HL-60 (cell line): ENCODE results near the gene ACACA.

Source experiments
- DNase-seq, 2 experiments: peaks; one replicate each; pipeline ENCODE4 v3.0.0-alpha.2; 2010 to 2020; ENCODE audit warnings: low read depth in 1 of 2, low spot score in 1 of 2
- H3K27ac ChIP-seq: fragments of 250-450 bp; sonication (Bioruptor Pico); replicated peaks from 2 replicates; pipeline ENCODE4 v1.5.1; 2020; ENCODE audit warnings: mild to moderate bottlenecking, moderate library complexity
- H3K27me3 ChIP-seq: fragments of 250-450 bp; sonication (Bioruptor Pico); 2 replicates; pipeline ENCODE4 v1.5.1; 2021; ENCODE audit warnings: mild to moderate bottlenecking, moderate library complexity; ENCODE audit not compliant: insufficient read depth, poor library complexity, severe bottlenecking
- H3K4me3 ChIP-seq: replicated peaks from 2 replicates; pipeline ENCODE4 v1.5.1; 2011; ENCODE audit warnings: mild to moderate bottlenecking, control low read depth, low read length; ENCODE audit not compliant: insufficient read depth
- GABPA ChIP-seq: IDR thresholded peaks from 2 replicates; pipeline ENCODE4 v1.6.1; 2012; ENCODE audit warnings: low read depth
- POLR2AphosphoS5 ChIP-seq: IDR thresholded peaks from 2 replicates; pipeline ENCODE4 v1.6.1; 2012; ENCODE audit warnings: low read depth
- SPI1 ChIP-seq: IDR thresholded peaks from 2 replicates; pipeline ENCODE4 v1.6.1; 2012; ENCODE audit warnings: low read depth, mild to moderate bottlenecking, borderline replicate concordance
- TF ChIP-seq, protein P1 (sequence below): IDR thresholded peaks from one replicate; pipeline ENCODE4 v1.5.1; 2011; ENCODE audit warnings: low read length, control low read depth, inconsistent platforms; ENCODE audit not compliant: insufficient read depth
- TF ChIP-seq, protein P2 (sequence below): IDR thresholded peaks from 2 replicates; pipeline ENCODE4 v1.6.1; 2012; ENCODE audit warnings: low read depth; ENCODE audit not compliant: insufficient replicate concordance

Gene ACACA

DNA sequence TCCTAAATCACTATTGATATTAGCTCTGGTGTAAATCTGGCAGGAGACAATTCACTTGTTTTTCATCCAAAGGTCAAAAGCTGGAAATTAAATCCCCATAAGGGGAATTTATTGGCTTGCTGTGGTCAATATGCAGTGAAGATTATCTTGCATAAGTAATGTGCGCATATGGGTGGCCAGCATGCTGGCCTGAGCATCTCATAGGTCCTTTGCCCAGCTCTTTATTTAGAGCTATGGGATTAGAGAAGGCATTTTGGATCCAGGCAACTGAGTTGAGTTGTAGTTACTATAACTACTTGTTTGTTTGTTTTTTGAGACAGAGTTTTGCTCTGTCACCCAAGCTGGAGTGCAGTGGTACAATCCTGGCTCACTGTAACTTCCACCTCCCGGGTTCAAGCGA lies 347.1 kb downstream of the ACACA start:
- Histone ChIP-seq H3K4me3 (no peak overlapping the region), H3K27me3 (no peaks in the 10 kb centered on the region), H3K27ac (no peak overlapping the region)
- DNase-seq = no peak
- TF ChIP-seq, protein P1, sequence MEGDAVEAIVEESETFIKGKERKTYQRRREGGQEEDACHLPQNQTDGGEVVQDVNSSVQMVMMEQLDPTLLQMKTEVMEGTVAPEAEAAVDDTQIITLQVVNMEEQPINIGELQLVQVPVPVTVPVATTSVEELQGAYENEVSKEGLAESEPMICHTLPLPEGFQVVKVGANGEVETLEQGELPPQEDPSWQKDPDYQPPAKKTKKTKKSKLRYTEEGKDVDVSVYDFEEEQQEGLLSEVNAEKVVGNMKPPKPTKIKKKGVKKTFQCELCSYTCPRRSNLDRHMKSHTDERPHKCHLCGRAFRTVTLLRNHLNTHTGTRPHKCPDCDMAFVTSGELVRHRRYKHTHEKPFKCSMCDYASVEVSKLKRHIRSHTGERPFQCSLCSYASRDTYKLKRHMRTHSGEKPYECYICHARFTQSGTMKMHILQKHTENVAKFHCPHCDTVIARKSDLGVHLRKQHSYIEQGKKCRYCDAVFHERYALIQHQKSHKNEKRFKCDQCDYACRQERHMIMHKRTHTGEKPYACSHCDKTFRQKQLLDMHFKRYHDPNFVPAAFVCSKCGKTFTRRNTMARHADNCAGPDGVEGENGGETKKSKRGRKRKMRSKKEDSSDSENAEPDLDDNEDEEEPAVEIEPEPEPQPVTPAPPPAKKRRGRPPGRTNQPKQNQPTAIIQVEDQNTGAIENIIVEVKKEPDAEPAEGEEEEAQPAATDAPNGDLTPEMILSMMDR = no peak
- TF ChIP-seq, protein P2, sequence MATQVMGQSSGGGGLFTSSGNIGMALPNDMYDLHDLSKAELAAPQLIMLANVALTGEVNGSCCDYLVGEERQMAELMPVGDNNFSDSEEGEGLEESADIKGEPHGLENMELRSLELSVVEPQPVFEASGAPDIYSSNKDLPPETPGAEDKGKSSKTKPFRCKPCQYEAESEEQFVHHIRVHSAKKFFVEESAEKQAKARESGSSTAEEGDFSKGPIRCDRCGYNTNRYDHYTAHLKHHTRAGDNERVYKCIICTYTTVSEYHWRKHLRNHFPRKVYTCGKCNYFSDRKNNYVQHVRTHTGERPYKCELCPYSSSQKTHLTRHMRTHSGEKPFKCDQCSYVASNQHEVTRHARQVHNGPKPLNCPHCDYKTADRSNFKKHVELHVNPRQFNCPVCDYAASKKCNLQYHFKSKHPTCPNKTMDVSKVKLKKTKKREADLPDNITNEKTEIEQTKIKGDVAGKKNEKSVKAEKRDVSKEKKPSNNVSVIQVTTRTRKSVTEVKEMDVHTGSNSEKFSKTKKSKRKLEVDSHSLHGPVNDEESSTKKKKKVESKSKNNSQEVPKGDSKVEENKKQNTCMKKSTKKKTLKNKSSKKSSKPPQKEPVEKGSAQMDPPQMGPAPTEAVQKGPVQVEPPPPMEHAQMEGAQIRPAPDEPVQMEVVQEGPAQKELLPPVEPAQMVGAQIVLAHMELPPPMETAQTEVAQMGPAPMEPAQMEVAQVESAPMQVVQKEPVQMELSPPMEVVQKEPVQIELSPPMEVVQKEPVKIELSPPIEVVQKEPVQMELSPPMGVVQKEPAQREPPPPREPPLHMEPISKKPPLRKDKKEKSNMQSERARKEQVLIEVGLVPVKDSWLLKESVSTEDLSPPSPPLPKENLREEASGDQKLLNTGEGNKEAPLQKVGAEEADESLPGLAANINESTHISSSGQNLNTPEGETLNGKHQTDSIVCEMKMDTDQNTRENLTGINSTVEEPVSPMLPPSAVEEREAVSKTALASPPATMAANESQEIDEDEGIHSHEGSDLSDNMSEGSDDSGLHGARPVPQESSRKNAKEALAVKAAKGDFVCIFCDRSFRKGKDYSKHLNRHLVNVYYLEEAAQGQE = no peak
- no peak for TF ChIP-seq GABPA
- TF ChIP-seq POLR2AphosphoS5 = no peak
- no peak for TF ChIP-seq SPI1

DNA sequence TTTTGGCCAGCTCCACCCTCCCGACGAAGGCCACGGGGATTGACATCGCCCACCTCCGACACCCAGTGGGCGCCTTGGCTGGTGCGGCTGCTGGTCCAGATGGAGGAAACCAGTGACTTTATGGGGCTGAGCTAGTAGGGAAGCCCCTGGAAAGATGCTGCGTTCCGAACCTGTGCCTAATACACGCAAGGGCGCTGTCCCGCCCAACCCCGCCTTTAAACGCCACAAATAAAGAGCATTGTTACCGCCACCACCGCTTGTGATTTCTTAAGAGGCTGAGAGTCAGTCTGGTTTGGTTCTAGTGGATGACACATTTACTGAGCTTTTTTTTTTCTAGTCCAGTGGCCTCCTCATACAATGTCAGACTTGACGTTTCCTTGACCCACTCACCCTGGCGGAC lies 350.0 kb downstream of the ACACA start:
- H3K27ac ChIP-seq = no peak overlapping the region
- no peaks in the 10 kb centered on the region for H3K27me3 ChIP-seq
- TF ChIP-seq GABPA = no peak
- TF ChIP-seq, protein P2 = no peak
- TF ChIP-seq SPI1 = no peak
- no peak for TF ChIP-seq POLR2AphosphoS5
- TF ChIP-seq, protein P1 = no peak
- DNase-seq = no peak
- H3K4me3 ChIP-seq = no peak overlapping the region

DNA sequence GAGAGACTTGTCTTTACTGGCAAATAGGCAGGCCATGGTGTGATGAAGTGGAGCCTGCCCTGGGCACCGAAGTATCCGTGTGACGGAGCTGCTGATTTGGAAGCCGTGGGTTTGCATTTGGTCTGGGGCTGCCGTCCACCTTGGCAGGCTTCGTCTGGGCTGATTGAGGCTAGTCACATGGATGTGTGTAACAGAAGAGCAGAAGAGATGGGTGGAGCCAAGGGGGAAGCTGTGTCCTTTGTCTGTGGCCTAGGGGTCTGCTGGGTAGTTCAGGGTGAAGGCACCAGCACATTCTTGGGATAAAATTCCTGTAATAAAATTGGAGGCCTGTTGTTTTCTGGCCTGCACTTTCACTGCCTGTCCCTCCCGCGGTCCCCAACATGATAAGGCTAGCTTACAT lies 351.7 kb downstream of the ACACA start:
- no peak overlapping the region for H3K27ac ChIP-seq
- TF ChIP-seq SPI1 (no peak), POLR2AphosphoS5 (no peak), GABPA (no peak)
- TF ChIP-seq, protein P1 = no peak
- TF ChIP-seq, protein P2 = no peak
- no peak overlapping the region for H3K4me3 ChIP-seq
- no peak for DNase-seq
- no peaks in the 10 kb centered on the region for H3K27me3 ChIP-seq
